DMS153 (cell line): ENCODE measurements around the gene KIF6.
"Not testable (repeated sequence)": the region's sequence is repeated elsewhere in the genome, so short reads cannot be mapped to it uniquely, and the experiment has no call there.

Experiments used
- DNase-seq: peaks from one replicate; lab custom pipeline; 2025; lab: John Stamatoyannopoulos, UW

Gene KIF6

GRCh38 chr6:39724787-39725631, at the start of gene KIF6:
TSS of gene KIF6 (minus strand) at chr6:39725408. CDS start at chr6:39725310, 98 bp downstream.
- DNase-seq = peak; percentile 86

- DNase-seq = no peak
Measured at GRCh38 chr6:39773782-39774181, 48.6 kb upstream of the KIF6 start.

GRCh38 chr6:39772559-39773273, 47.5 kb upstream of the KIF6 start:
- DNase-seq = no peak

GRCh38 chr6:39770446-39770845, 45.2 kb upstream of the KIF6 start:
- no peak for DNase-seq

GRCh38 chr6:39769012-39769411, 43.8 kb upstream of the KIF6 start:
- DNase-seq = no peak

GRCh38 chr6:39765508-39766065, 40.4 kb upstream of the KIF6 start:
- DNase-seq = no peak

GRCh38 chr6:39760226-39760952, 35.2 kb upstream of the KIF6 start:
- no peak for DNase-seq

- DNase-seq = no peak
Measured at GRCh38 chr6:39758905-39759605, 33.8 kb upstream of the KIF6 start.

GRCh38 chr6:39756582-39756981, 31.4 kb upstream of the KIF6 start:
- no peak for DNase-seq

GRCh38 chr6:39755231-39755630, 30.0 kb upstream of the KIF6 start:
- DNase-seq = no peak

GRCh38 chr6:39754514-39755115, 29.4 kb upstream of the KIF6 start:
- no peak for DNase-seq

GRCh38 chr6:39753725-39754045, 28.5 kb upstream of the KIF6 start:
- no peak for DNase-seq

- DNase-seq = no peak
Measured at GRCh38 chr6:39752835-39753724, 27.9 kb upstream of the KIF6 start.

GRCh38 chr6:39746795-39747194, 21.6 kb upstream of the KIF6 start:
- DNase-seq = no peak

- no peak for DNase-seq
Measured at GRCh38 chr6:39733704-39734103, 8.5 kb upstream of the KIF6 start.

- DNase-seq = no peak
Measured at GRCh38 chr6:39731565-39731964, 6.4 kb upstream of the KIF6 start.

GRCh38 chr6:39729945-39730344, 4.7 kb upstream of the KIF6 start:
- no peak for DNase-seq

GRCh38 chr6:39725632-39725997, 407 bp upstream of the KIF6 start:
- DNase-seq = no peak

- DNase-seq = not testable (repeated sequence)
Measured at GRCh38 chr6:39723350-39723749, 1.9 kb downstream of the KIF6 start.

- no peak for DNase-seq
Measured at GRCh38 chr6:39714802-39715201, 10.4 kb downstream of the KIF6 start.
